Chondrocyte (in vitro differentiated cells): ENCODE data around the gene IL37. TPM values are rescaled to one million over a fixed set of nuclear protein-coding genes. Genes with fewer than 3 reads are reported as not detected.

Experiments
- DNase-seq: peaks from one replicate; pipeline ENCODE4 v3.0.0; 2021; ENCODE audit warnings: mixed read lengths, low spot score
- H3K27ac Mint-ChIP-seq: one replicate; pipeline ENCODE4 v1.8.0; 2021; ENCODE audit warnings: mild to moderate bottlenecking, moderate library complexity, mixed read lengths; ENCODE audit not compliant: unreplicated experiment
- H3K27me3 Mint-ChIP-seq: 2 replicates; pipeline ENCODE4 v1.8.0; 2021; ENCODE audit warnings: low read depth, mixed read lengths
- H3K36me3 Mint-ChIP-seq: 2 replicates; pipeline ENCODE4 v1.8.0; 2021; ENCODE audit warnings: low read depth, mixed read lengths
- H3K4me1 Mint-ChIP-seq: 2 replicates; pipeline ENCODE4 v1.8.0; 2021; ENCODE audit warnings: low read depth, mild to moderate bottlenecking, mixed read lengths
- H3K4me3 Mint-ChIP-seq: one replicate; pipeline ENCODE4 v1.8.0; 2021; ENCODE audit warnings: mild to moderate bottlenecking, moderate library complexity, mixed read lengths; ENCODE audit not compliant: unreplicated experiment
- H3K9me3 Mint-ChIP-seq: 2 replicates; pipeline ENCODE4 v1.8.0; 2021; ENCODE audit warnings: low read depth, mixed read lengths
- CTCF ChIP-seq: fragments of 200-600 bp; sonication (generic); IDR thresholded peaks from 2 replicates; pipeline ENCODE4 v1.5.0; 2021; ENCODE audit warnings: antibody characterized with exemption, mild to moderate bottlenecking, moderate library complexity
- total RNA-seq: library from RNA; stranded (reverse); gene quantifications from 3 replicates; pipeline ENCODE4 v1.2.1, GENCODE V29; 2021

IL37 gene
- total RNA-seq, 1 donor from 2014 or later, result not detected

GRCh38 chr2:112960230-112960825 is 49.4 kb downstream of the IL37 start:
- no peak overlapping the region for H3K27ac Mint-ChIP-seq
- no peak overlapping the region for H3K4me3 Mint-ChIP-seq
- no peak for TF ChIP-seq CTCF
- H3K4me1 Mint-ChIP-seq, result no peaks in the 10 kb centered on the region
- H3K36me3 Mint-ChIP-seq, result no peaks in the 10 kb centered on the region
- H3K9me3 Mint-ChIP-seq, result no peaks in the 10 kb centered on the region
- peaks cover 18% of the 10 kb centered on the region for H3K27me3 Mint-ChIP-seq
- DNase-seq, result no peak

GRCh38 chr2:112962308-112963175 is 51.6 kb downstream of the IL37 start:
- Mint-ChIP-seq H3K27me3 (peaks cover 21% of the 10 kb centered on the region), H3K36me3 (peaks cover 2% of the 10 kb centered on the region), H3K27ac (no peak overlapping the region), H3K9me3 (no peaks in the 10 kb centered on the region), H3K4me1 (no peaks in the 10 kb centered on the region), H3K4me3 (no peak overlapping the region)
- no peak for TF ChIP-seq CTCF
- DNase-seq, result no peak

GRCh38 chr2:112967023-112967422 is 56.1 kb downstream of the IL37 start:
- H3K36me3 Mint-ChIP-seq, result peaks cover 2% of the 10 kb centered on the region
- no peak for DNase-seq
- TF ChIP-seq CTCF, result no peak
- peaks cover 42% of the 10 kb centered on the region for H3K27me3 Mint-ChIP-seq
- H3K27ac Mint-ChIP-seq, result no peak overlapping the region
- no peaks in the 10 kb centered on the region for H3K4me1 Mint-ChIP-seq
- H3K9me3 Mint-ChIP-seq, result no peaks in the 10 kb centered on the region
- H3K4me3 Mint-ChIP-seq, result no peak overlapping the region

Other genes starting within 250 kb of the IL37 start
- gene NT5DC4, start 190.1 kb upstream of the IL37 start, total RNA-seq, result not detected in 3 replicates
- gene CKAP2L, start 146.6 kb upstream of the IL37 start, total RNA-seq, result 3.4 to 6.1 TPM (median 5.1 TPM) in 3 replicates
- not detected in 3 replicates for gene IL1A, start 126.7 kb upstream of the IL37 start, total RNA-seq
- gene IL1B, start 74.4 kb upstream of the IL37 start, total RNA-seq, result not detected in 3 replicates
- gene IL36G, start 66.8 kb downstream of the IL37 start, total RNA-seq, result not detected in 3 replicates
- gene IL36A, start 94.3 kb downstream of the IL37 start, total RNA-seq, result not detected in 3 replicates
- gene IL36B, start 141.7 kb downstream of the IL37 start, total RNA-seq, result not detected in 3 replicates
- gene IL36RN, start 148.0 kb downstream of the IL37 start, total RNA-seq, result not detected in 3 replicates
- not detected in 3 replicates for gene IL1F10, start 156.8 kb downstream of the IL37 start, total RNA-seq
- gene IL1RN, start 216.4 kb downstream of the IL37 start, total RNA-seq, result not detected in 3 replicates